Stomach (tissue), 9 donors: ENCODE data around the gene PICK1. TPM values are rescaled to one million over a fixed set of nuclear protein-coding genes. Genes with fewer than 3 reads are reported as not detected.

Experiments used
- DNase-seq, 2 donors: peaks; one replicate each; pipeline versions ENCODE4 v3.0.0 to v3.0.0-alpha.2; 2013 to 2019
- H3K27ac ChIP-seq, 5 donors: fragments of 200-600 bp in 4 of 5; sonication (generic) in 4 of 5; one replicate each; pipeline ENCODE4 v1.5.1; 2013 to 2019; ENCODE audit warnings: mild to moderate bottlenecking in 1 of 5, moderate library complexity in 1 of 5
- H3K27me3 ChIP-seq, 3 donors: fragments of 200-600 bp; sonication (generic); one replicate each; pipeline ENCODE4 v1.5.1; 2017 to 2019; ENCODE audit warnings: mixed run types in 1 of 3
- H3K36me3 ChIP-seq, 4 donors: fragments of 200-600 bp; sonication (generic); 1 replicate in 3 of 4; 2 replicates in 1 of 4; pipeline ENCODE4 v1.5.1; 2016 to 2019
- H3K4me1 ChIP-seq, 4 donors: fragments of 200-600 bp; sonication (generic); one replicate each; pipeline ENCODE4 v1.5.1; 2016 to 2019
- H3K4me3 ChIP-seq, 4 donors: fragments of 200-600 bp; sonication (generic) in 3 of 4; one replicate each; pipeline ENCODE4 v1.5.1; 2016 to 2019; ENCODE audit warnings: mild to moderate bottlenecking in 1 of 4
- H3K9me3 ChIP-seq, 4 donors: fragments of 200-600 bp; sonication (generic); one replicate each; pipeline ENCODE4 v1.5.1; 2016 to 2019
- CTCF ChIP-seq, 7 experiments: fragments of 450-650 bp in 4 of 7; fragments of 200-600 bp in 3 of 7; sonication (generic) in 3 of 7; IDR thresholded peaks; one replicate each; pipeline ENCODE4 v1.5.1; 2016 to 2019; ENCODE audit warnings: antibody characterized with exemption in 7 of 7, control low read depth in 2 of 7, mild to moderate bottlenecking in 1 of 7
- EP300 ChIP-seq: sonication (generic); formaldehyde crosslinking; IDR thresholded peaks from one replicate; pipeline ENCODE4 v1.6.1; 2017; ENCODE audit warnings: antibody characterized with exemption
- POLR2A ChIP-seq, 4 donors: fragments of 450-650 bp; IDR thresholded peaks; one replicate each; pipeline ENCODE4 v1.6.1; 2016; ENCODE audit warnings: antibody characterized with exemption in 4 of 4, control low read depth in 2 of 4, mild to moderate bottlenecking in 1 of 4, moderate library complexity in 1 of 4
- POLR2AphosphoS5 ChIP-seq, 3 donors: sonication (generic); formaldehyde crosslinking; IDR thresholded peaks; one replicate each; pipeline ENCODE4 v1.6.1; 2016; ENCODE audit warnings: antibody characterized with exemption in 3 of 3
- WGBS, 5 donors: extraction: QIAGEN DNeasy Blood & Tissue Kit in 3 of 5; methylation state at CpG; one replicate each; pipeline versions ENCODE4 v1.1.5 to v1.1.7; 2013 to 2018; 5-methylcytosine and 5-hydroxymethylcytosine counted together
- intact Hi-C: fragments of 100-400 bp; cut with DNase I; formaldehyde crosslinking; loops from one replicate; pipeline ENCODE4 v1.15.1; 2023; ENCODE audit warnings: low total_unique reads
- polyA plus RNA-seq, 3 donors: library from polyadenylated mRNA; stranded (reverse); fragments of 200-250 nt; gene quantifications; one replicate each; pipeline ENCODE4 v1.2.3, GENCODE V29; 2013
- total RNA-seq, 5 donors: library from RNA; depleted of rRNA; stranded (reverse); fragments of >200 nt; gene quantifications; one replicate each; pipeline versions ENCODE4 v1.1.0 to v1.2.3, GENCODE V29; 2014 to 2016
- donor health status: healthy with polysubstance abuse.
- donor health status: Bipolar disorder and iron deficiency.
- donor health status: healthy.

Gene PICK1
- total and polyA plus RNA-seq, 8 donors = 20.7 to 44.3 (median 27.0) TPM

GRCh38 chr22:38068641-38069371, 11.6 kb downstream of the PICK1 start:
- intact Hi-C loops = no loop called here
- Histone ChIP-seq H3K9me3 (no peaks in the 10 kb centered on the region), H3K36me3 (peaks cover 39 to 100% (median 100%) of the 10 kb centered on the region in 4 donors), H3K4me1 (peaks cover 0 to 21% (median 7%) of the 10 kb centered on the region in 4 donors), H3K27ac (peak overlapping the region in 4 of 5 donors; percentile 42 to 84 (median 54)), H3K27me3 (no peaks in the 10 kb centered on the region), H3K4me3 (no peak overlapping the region)
- no peak for DNase-seq
- 77 to 94% (median 93%) methylated on average over 6 to 13 of the region's 13 CpGs for WGBS, 5 donors
- TF ChIP-seq POLR2A (IDR thresholded peaks at IDR 0.05) = no peak

- intact Hi-C loops = no loop called here
- peak in 1 of 2 donors; percentile 81 for DNase-seq
- H3K36me3 ChIP-seq = peaks cover 38 to 100% (median 100%) of the 10 kb centered on the region in 4 donors
Measured at GRCh38 chr22:38069372-38070249, 12.4 kb downstream of the PICK1 start.

DNA sequence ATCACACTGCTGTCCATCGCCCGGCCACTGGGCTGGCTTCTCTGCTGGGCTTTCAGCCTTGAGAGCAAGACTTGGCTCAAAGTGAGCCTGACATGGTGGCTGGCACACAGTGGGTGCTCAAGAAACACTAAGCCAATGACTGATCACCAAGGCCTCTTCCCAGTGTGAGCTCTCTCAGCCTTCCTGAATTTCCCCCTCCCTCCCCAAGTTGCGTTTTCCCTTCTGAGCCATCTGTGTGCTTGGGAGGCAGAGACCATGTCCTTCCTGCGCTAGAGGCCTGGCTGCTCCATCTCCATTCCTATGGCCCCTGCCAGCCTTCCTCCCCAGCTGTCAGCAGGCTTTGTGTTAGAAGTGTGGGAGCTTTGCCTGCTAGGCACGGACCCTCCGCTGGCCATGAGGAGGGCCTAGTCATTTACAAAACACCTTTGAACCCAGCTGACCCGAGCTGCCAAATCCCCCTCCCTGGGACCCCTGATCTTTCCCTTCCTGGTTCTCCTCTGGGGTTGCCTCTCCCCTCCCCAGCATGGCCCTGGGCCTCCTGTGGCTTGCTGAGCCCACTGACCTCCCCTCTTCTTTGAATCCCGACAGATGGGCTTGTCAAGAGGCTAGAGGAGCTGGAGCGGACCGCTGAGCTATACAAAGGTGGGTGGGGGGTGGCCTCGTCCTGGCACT, 13.2 kb downstream of the PICK1 start:
- intact Hi-C loops = no loop called here
- no peak overlapping the region for H3K4me3 ChIP-seq
- 83 to 91% (median 87%) methylated on average over 11 of the region's 11 CpGs for WGBS, 5 donors
- no peaks in the 10 kb centered on the region for H3K27me3 ChIP-seq
- peaks cover 0 to 21% (median 7%) of the 10 kb centered on the region in 4 donors for H3K4me1 ChIP-seq
- H3K36me3 ChIP-seq = peaks cover 34 to 100% (median 100%) of the 10 kb centered on the region in 4 donors
- no peaks in the 10 kb centered on the region for H3K9me3 ChIP-seq
- DNase-seq = no peak
- H3K27ac ChIP-seq = peak overlapping the region in 3 of 5 donors; percentile 42 to 84 (median 64)
- TF ChIP-seq POLR2AphosphoS5 (IDR thresholded peaks at IDR 0.05) (no peak), EP300 (no peak), CTCF (IDR thresholded peaks at IDR 0.05) (no peak), POLR2A (IDR thresholded peaks at IDR 0.05) (no peak)

More at GRCh38 chr22:38069372-38070249, 12.4 kb downstream of the PICK1 start:
- H3K27me3 ChIP-seq = no peaks in the 10 kb centered on the region
- no peaks in the 10 kb centered on the region for H3K9me3 ChIP-seq
- H3K4me3 ChIP-seq = no peak overlapping the region
- H3K27ac ChIP-seq = peak overlapping the region in 4 of 5 donors; percentile 42 to 84 (median 54)
- WGBS, 5 donors = 69 to 84% (median 75%) methylated on average over 16 to 21 of the region's 21 CpGs
- no peak for TF ChIP-seq POLR2A (IDR thresholded peaks at IDR 0.05)
- no peak for TF ChIP-seq EP300
- peak in 1 of 3 donors; percentile 89 for TF ChIP-seq POLR2AphosphoS5 (IDR thresholded peaks at IDR 0.05)
- TF ChIP-seq CTCF (IDR thresholded peaks at IDR 0.05) = peak in 4 of 7 experiments; percentile 23 to 60 (median 34)
- H3K4me1 ChIP-seq = peaks cover 0 to 21% (median 7%) of the 10 kb centered on the region in 4 donors

DNA sequence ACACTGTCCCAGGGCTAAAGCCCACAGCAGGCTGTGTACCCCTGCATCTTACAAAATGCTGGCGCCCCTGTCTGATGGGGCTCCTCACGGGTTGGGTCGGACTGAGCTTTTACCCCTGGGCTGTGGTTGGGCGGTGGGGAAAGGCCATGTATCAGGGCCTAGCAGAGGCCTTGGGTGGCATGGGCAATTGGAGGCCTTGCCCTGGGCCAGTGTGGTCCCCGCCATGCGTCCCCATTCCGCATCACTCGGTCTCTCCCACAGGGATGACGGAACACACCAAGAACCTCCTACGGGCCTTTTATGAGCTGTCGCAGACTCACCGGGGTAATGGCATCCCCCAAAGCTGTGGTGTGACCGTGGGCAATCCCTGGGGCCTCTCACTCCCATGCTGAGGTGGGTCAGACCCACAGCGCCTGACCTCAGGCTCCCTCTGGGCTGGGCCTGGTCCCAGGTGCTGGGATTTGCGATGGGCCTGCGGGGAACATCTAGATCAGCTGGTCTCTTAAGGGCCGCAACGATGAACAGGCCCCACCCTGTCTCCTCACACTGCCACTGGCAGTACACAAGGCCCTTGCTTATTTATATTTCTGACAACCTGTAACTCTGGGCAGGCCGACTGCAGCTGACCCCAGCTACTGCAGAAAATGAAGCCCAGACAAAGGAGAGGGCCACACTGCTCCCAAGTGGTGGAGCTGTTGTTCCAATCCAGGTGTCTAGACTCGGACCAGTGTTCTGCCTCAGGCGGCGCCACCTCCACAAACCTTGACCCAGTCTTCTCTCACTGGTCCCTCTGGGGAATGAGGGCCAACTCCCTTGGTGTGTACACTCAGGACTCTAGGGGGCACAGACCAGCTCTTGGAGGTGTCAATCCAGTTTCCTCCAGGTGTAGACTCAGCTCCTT, 14.5 kb downstream of the PICK1 start:
- H3K36me3 ChIP-seq = peaks cover 21 to 98% (median 97%) of the 10 kb centered on the region in 4 donors
- no peak overlapping the region for H3K27ac ChIP-seq
- peak in 1 of 2 donors; percentile 3 for DNase-seq
- peaks cover 0 to 21% (median 7%) of the 10 kb centered on the region in 4 donors for H3K4me1 ChIP-seq
- intact Hi-C loops = no loop called here
- H3K4me3 ChIP-seq = no peak overlapping the region
- TF ChIP-seq CTCF (IDR thresholded peaks at IDR 0.05) (no peak), POLR2AphosphoS5 (IDR thresholded peaks at IDR 0.05) (no peak), EP300 (no peak), POLR2A (IDR thresholded peaks at IDR 0.05) (no peak)
- no peaks in the 10 kb centered on the region for H3K9me3 ChIP-seq
- H3K27me3 ChIP-seq = no peaks in the 10 kb centered on the region
- WGBS, 5 donors = 87 to 92% (median 91%) methylated on average over 13 to 22 of the region's 22 CpGs
